MM.1S (cell line): ENCODE data around the gene DSCAML1.

Experiments
- EZH2 ChIP-seq: fragments of 300-600 bp; sonication (generic); optimal IDR thresholded peaks from 2 replicates; pipeline ENCODE3; 2017; ENCODE audit warnings: low read depth, mild to moderate bottlenecking, antibody characterized with exemption, low read length, mixed read lengths
- EZH2phosphoT487 ChIP-seq: fragments of 300-600 bp; sonication (generic); IDR thresholded peaks from 2 replicates; pipeline ENCODE4 v1.6.1; 2018; ENCODE audit warnings: antibody characterized with exemption, low read length
- TF ChIP-seq, protein P1 (sequence below): fragments of 300-600 bp; sonication (generic); IDR thresholded peaks from 2 replicates; pipeline ENCODE4 v1.5.1; 2016; ENCODE audit warnings: antibody characterized with exemption, low read length, mixed read lengths

GRCh38 chr11:117473481-117474091, 323.4 kb downstream of the DSCAML1 start:
- TF ChIP-seq EZH2 (no peak), EZH2phosphoT487 (no peak)
- TF ChIP-seq, protein P1, sequence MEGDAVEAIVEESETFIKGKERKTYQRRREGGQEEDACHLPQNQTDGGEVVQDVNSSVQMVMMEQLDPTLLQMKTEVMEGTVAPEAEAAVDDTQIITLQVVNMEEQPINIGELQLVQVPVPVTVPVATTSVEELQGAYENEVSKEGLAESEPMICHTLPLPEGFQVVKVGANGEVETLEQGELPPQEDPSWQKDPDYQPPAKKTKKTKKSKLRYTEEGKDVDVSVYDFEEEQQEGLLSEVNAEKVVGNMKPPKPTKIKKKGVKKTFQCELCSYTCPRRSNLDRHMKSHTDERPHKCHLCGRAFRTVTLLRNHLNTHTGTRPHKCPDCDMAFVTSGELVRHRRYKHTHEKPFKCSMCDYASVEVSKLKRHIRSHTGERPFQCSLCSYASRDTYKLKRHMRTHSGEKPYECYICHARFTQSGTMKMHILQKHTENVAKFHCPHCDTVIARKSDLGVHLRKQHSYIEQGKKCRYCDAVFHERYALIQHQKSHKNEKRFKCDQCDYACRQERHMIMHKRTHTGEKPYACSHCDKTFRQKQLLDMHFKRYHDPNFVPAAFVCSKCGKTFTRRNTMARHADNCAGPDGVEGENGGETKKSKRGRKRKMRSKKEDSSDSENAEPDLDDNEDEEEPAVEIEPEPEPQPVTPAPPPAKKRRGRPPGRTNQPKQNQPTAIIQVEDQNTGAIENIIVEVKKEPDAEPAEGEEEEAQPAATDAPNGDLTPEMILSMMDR = no peak
